DOHH2 (cell line): ENCODE data around the gene LIPI.

Source experiments
- H3F3A ChIP-seq: fragments of 200-600 bp; sonication (generic), shearing (Covaris generic); 2 replicates; pipeline ENCODE4 v1.6.0; 2016; ENCODE audit warnings: antibody characterized with exemption, mild to moderate bottlenecking; ENCODE audit not compliant: control insufficient read depth, insufficient read depth
- H3K27ac ChIP-seq: fragments of 200-600 bp; sonication (generic); 2 replicates; pipeline ENCODE4 v1.5.1; 2014; ENCODE audit warnings: low read depth, mild to moderate bottlenecking, low read length, moderate library complexity
- H3K27me3 ChIP-seq: fragments of 200-600 bp; sonication (generic); 2 replicates; pipeline ENCODE4 v1.6.1; 2014; ENCODE audit warnings: mild to moderate bottlenecking, low read length, mixed read lengths; ENCODE audit not compliant: control insufficient read depth
- H3K36me3 ChIP-seq: fragments of 200-600 bp; sonication (generic); 2 replicates; pipeline ENCODE4 v1.6.1; 2014; ENCODE audit warnings: mild to moderate bottlenecking, low read length, moderate library complexity, mixed read lengths; ENCODE audit not compliant: control insufficient read depth
- H3K4me1 ChIP-seq: fragments of 200-600 bp; sonication (generic); 2 replicates; pipeline ENCODE4 v1.6.1; 2014; ENCODE audit warnings: mild to moderate bottlenecking, low read length, mixed read lengths; ENCODE audit not compliant: control insufficient read depth
- H3K4me2 ChIP-seq: fragments of 200-600 bp; sonication (generic); 2 replicates; pipeline ENCODE4 v1.6.0; 2014; ENCODE audit warnings: mild to moderate bottlenecking, low read length, moderate library complexity
- H3K4me3 ChIP-seq: fragments of 200-600 bp; sonication (generic); 2 replicates; pipeline ENCODE4 v1.5.1; 2014; ENCODE audit warnings: mild to moderate bottlenecking, low read length, mixed read lengths
- H3K79me2 ChIP-seq: fragments of 200-600 bp; sonication (generic); 2 replicates; pipeline ENCODE4 v1.6.1; 2014; ENCODE audit warnings: mild to moderate bottlenecking, low read length, mixed read lengths; ENCODE audit not compliant: control insufficient read depth
- H3K9me2 ChIP-seq: fragments of 200-600 bp; sonication (generic); replicated peaks from 2 replicates; pipeline ENCODE4 v1.6.1; 2014; ENCODE audit warnings: mild to moderate bottlenecking, low read length, mixed read lengths; ENCODE audit not compliant: control insufficient read depth
- H3K9me3 ChIP-seq: fragments of 200-600 bp; sonication (generic); 2 replicates; pipeline ENCODE4 v1.6.1; 2014; ENCODE audit warnings: antibody characterized with exemption, low read length, mixed read lengths; ENCODE audit not compliant: control insufficient read depth, insufficient read depth
- H4K20me1 ChIP-seq: fragments of 200-600 bp; sonication (generic); 2 replicates; pipeline ENCODE4 v1.6.0; 2014; ENCODE audit warnings: low read depth, mild to moderate bottlenecking, antibody characterized with exemption, low read length, moderate library complexity; ENCODE audit not compliant: control insufficient read depth, insufficient read depth
- EZH2phosphoT487 ChIP-seq: fragments of 200-600 bp; sonication (generic); IDR thresholded peaks from 2 replicates; pipeline ENCODE4 v1.6.1; 2017; ENCODE audit warnings: borderline replicate concordance, mild to moderate bottlenecking, antibody characterized with exemption, low read length, moderate library complexity, mixed read lengths
- TF ChIP-seq, protein P1 (sequence below): fragments of 200-600 bp; sonication (generic); IDR thresholded peaks from one replicate; pipeline ENCODE4 v1.5.1; 2014; ENCODE audit warnings: antibody characterized with exemption, mild to moderate bottlenecking, low read depth, low read length; ENCODE audit not compliant: poor library complexity, severe bottlenecking

Gene LIPI

DNA sequence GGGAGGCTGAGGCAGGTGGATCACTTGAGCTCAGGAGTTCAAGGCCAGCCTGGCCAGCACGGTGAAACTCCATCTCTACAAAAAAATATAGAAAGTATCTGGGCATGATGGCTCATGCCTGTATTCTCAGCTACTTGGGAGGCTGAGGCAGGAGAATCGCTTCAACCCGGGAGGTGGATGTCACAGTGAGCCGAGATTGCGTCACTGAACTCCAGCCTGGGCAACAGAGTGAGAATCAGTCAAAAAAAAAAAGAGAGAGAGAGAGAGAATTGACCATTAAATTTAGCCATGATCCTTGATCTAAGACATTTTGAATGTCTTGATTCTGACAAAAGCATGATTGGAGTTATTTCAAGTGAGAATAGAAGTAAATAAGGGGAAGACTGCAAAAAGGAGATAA lies 24.3 kb upstream of the LIPI start:
- H3K27me3 ChIP-seq, result no peaks in the 10 kb centered on the region
- H3F3A ChIP-seq, result no peaks in the 10 kb centered on the region
- no peaks in the 10 kb centered on the region for H4K20me1 ChIP-seq
- no peaks in the 10 kb centered on the region for H3K36me3 ChIP-seq
- no peak overlapping the region for H3K27ac ChIP-seq
- H3K4me3 ChIP-seq, result no peak overlapping the region
- 0 out of 2 replicates have a peak, but pooled peaks cover 4% of the 10 kb centered on the region for H3K9me3 ChIP-seq
- H3K4me1 ChIP-seq, result no peaks in the 10 kb centered on the region
- H3K79me2 ChIP-seq, result no peaks in the 10 kb centered on the region
- TF ChIP-seq EZH2phosphoT487, result no peak
- TF ChIP-seq, protein P1, sequence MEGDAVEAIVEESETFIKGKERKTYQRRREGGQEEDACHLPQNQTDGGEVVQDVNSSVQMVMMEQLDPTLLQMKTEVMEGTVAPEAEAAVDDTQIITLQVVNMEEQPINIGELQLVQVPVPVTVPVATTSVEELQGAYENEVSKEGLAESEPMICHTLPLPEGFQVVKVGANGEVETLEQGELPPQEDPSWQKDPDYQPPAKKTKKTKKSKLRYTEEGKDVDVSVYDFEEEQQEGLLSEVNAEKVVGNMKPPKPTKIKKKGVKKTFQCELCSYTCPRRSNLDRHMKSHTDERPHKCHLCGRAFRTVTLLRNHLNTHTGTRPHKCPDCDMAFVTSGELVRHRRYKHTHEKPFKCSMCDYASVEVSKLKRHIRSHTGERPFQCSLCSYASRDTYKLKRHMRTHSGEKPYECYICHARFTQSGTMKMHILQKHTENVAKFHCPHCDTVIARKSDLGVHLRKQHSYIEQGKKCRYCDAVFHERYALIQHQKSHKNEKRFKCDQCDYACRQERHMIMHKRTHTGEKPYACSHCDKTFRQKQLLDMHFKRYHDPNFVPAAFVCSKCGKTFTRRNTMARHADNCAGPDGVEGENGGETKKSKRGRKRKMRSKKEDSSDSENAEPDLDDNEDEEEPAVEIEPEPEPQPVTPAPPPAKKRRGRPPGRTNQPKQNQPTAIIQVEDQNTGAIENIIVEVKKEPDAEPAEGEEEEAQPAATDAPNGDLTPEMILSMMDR, result no peak
- H3K4me2 ChIP-seq, result no peak overlapping the region
- no peaks in the 10 kb centered on the region for H3K9me2 ChIP-seq

DNA sequence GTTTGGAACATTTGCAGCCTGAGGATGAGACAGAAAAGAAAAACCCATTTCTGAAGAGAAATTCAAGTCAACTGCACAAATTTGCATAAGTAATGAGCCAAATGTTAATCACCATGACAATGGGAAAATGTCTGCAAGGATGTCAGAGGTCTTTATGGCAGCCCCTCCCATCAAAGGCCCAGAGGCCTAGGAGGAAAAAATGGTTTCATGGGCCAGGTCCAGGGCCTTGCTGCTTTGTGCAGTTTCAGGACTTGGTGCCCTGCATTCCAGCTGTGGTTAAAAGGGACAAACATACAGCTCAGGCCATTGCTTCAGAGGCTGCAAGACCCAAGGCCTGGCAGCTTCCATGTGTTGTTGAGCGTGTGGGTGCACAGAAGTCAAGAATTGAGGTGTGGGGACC lies 18.6 kb upstream of the LIPI start:
- H3K4me2 ChIP-seq, result no peak overlapping the region
- no peak overlapping the region for H3K4me3 ChIP-seq
- H3K9me2 ChIP-seq, result no peaks in the 10 kb centered on the region
- H3K79me2 ChIP-seq, result no peaks in the 10 kb centered on the region
- no peak overlapping the region for H3K27ac ChIP-seq
- TF ChIP-seq EZH2phosphoT487, result no peak
- TF ChIP-seq, protein P1, result no peak
- H3F3A ChIP-seq, result no peaks in the 10 kb centered on the region
- no peaks in the 10 kb centered on the region for H4K20me1 ChIP-seq
- no peaks in the 10 kb centered on the region for H3K36me3 ChIP-seq
- no peaks in the 10 kb centered on the region for H3K4me1 ChIP-seq
- H3K9me3 ChIP-seq, result peaks cover 11% of the 10 kb centered on the region; the same call in 1 of the 2 replicates
- no peaks in the 10 kb centered on the region for H3K27me3 ChIP-seq

DNA sequence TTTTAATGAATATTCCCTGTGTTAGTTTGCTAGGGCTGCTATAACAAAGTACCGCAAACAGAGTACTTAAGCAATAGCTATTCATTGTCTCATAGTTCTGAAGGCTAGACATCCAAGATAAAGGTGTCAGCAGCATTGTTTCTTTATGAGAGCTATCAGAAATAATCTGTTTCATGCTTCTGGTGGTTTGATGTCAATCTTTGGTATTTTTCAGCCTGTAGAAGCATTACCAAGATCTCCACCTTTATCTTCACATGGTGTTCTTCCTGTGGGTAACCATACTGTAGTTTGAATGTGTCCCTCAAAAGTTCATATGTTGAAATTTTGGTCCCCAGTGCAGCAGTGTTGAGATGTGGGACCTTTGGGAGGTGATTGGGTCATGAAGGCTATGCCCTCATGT lies 12.6 kb upstream of the LIPI start:
- no peaks in the 10 kb centered on the region for H3F3A ChIP-seq
- no peaks in the 10 kb centered on the region for H3K9me2 ChIP-seq
- TF ChIP-seq EZH2phosphoT487, result no peak
- TF ChIP-seq, protein P1, result no peak
- H3K4me1 ChIP-seq, result no peaks in the 10 kb centered on the region
- H3K27ac ChIP-seq, result no peak overlapping the region
- H3K4me2 ChIP-seq, result no peak overlapping the region
- no peaks in the 10 kb centered on the region for H3K9me3 ChIP-seq
- no peaks in the 10 kb centered on the region for H3K27me3 ChIP-seq
- no peak overlapping the region for H3K4me3 ChIP-seq
- no peaks in the 10 kb centered on the region for H4K20me1 ChIP-seq
- no peaks in the 10 kb centered on the region for H3K36me3 ChIP-seq
- H3K79me2 ChIP-seq, result no peaks in the 10 kb centered on the region
